Thyroid gland (tissue), 4 donors: ENCODE measurements around the gene BRIP1.

Source experiments
- CTCF ChIP-seq, 6 experiments: fragments of 200-600 bp in 3 of 6; fragments of 450-650 bp in 3 of 6; sonication (generic) in 3 of 6; IDR thresholded peaks; one replicate each; pipeline ENCODE4 v1.5.1; 2016 to 2019; ENCODE audit warnings: antibody characterized with exemption in 6 of 6, mild to moderate bottlenecking in 2 of 6, inconsistent platforms in 1 of 6, moderate library complexity in 1 of 6
- POLR2A ChIP-seq, 2 donors: fragments of 450-650 bp; IDR thresholded peaks; one replicate each; pipeline ENCODE4 v1.6.1; 2017; ENCODE audit warnings: antibody characterized with exemption in 2 of 2, mild to moderate bottlenecking in 2 of 2, moderate library complexity in 1 of 2

- TF ChIP-seq CTCF (IDR thresholded peaks at IDR 0.05) (no peak), POLR2A (IDR thresholded peaks at IDR 0.05) (no peak)
Measured at GRCh38 chr17:61766520-61766919, 96.8 kb downstream of the BRIP1 start.
